ENCODE data around the gene PARD3B.

DNA sequence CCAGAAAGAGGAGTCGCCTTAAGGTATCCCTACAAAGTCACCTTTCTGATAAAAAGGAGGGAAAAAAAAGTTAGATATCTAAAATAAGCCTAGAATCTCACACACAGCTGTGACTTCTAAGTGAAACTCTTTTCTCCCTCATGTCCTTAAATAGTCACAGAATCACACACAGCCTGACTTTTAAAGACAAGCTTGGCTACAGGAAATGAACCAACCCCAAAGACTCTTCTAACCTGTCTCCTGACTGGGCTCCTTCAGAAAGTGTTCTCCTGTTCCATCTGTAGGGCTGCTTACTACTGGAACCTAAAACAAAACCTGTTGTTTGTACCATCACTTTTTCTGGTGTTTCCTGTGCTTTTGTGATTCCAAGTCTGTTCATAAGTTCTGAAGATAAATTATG is 1074.3 kb downstream of the PARD3B start:
- TF ChIP-seq BRCA1 (IDR thresholded peaks at IDR 0.05; ENCODE audit: low read depth, low read length) (no peak), EZH2 (IDR thresholded peaks at IDR 0.05; ENCODE audit: borderline replicate concordance, control insufficient read depth, low read depth, low read length) (no peak), ZZZ3 (IDR thresholded peaks at IDR 0.05; ENCODE audit: control insufficient read depth, insufficient read length, low read depth) (no peak), MXI1 (IDR thresholded peaks at IDR 0.05; ENCODE audit: low read depth, low read length) (no peak), ZNF274 (IDR thresholded peaks at IDR 0.05; ENCODE audit: insufficient read depth, insufficient read length) (no peak), ESRRA (IDR thresholded peaks at IDR 0.05; ENCODE audit: low read length) (no peak), TCF3 (IDR thresholded peaks at IDR 0.05; ENCODE audit: borderline replicate concordance, insufficient read depth, low read depth, low read length) (no peak), SUZ12 (IDR thresholded peaks at IDR 0.05; ENCODE audit: unreplicated experiment) (no peak)
- TF ChIP-seq, protein P1, sequence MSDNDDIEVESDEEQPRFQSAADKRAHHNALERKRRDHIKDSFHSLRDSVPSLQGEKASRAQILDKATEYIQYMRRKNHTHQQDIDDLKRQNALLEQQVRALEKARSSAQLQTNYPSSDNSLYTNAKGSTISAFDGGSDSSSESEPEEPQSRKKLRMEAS (IDR thresholded peaks at IDR 0.05; ENCODE audit: low read depth, low read length), result no peak
- TF ChIP-seq, protein P2, sequence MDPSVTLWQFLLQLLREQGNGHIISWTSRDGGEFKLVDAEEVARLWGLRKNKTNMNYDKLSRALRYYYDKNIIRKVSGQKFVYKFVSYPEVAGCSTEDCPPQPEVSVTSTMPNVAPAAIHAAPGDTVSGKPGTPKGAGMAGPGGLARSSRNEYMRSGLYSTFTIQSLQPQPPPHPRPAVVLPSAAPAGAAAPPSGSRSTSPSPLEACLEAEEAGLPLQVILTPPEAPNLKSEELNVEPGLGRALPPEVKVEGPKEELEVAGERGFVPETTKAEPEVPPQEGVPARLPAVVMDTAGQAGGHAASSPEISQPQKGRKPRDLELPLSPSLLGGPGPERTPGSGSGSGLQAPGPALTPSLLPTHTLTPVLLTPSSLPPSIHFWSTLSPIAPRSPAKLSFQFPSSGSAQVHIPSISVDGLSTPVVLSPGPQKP (IDR thresholded peaks at IDR 0.05; ENCODE audit: low read depth, low read length), result no peak
- TF ChIP-seq, protein P3, sequence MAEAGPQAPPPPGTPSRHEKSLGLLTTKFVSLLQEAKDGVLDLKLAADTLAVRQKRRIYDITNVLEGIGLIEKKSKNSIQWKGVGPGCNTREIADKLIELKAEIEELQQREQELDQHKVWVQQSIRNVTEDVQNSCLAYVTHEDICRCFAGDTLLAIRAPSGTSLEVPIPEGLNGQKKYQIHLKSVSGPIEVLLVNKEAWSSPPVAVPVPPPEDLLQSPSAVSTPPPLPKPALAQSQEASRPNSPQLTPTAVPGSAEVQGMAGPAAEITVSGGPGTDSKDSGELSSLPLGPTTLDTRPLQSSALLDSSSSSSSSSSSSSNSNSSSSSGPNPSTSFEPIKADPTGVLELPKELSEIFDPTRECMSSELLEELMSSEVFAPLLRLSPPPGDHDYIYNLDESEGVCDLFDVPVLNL (IDR thresholded peaks at IDR 0.05; ENCODE audit: low read depth, low read length), result no peak
- TF ChIP-seq, protein P4, sequence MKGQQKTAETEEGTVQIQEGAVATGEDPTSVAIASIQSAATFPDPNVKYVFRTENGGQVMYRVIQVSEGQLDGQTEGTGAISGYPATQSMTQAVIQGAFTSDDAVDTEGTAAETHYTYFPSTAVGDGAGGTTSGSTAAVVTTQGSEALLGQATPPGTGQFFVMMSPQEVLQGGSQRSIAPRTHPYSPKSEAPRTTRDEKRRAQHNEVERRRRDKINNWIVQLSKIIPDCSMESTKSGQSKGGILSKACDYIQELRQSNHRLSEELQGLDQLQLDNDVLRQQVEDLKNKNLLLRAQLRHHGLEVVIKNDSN (IDR thresholded peaks at IDR 0.05; ENCODE audit: borderline replicate concordance, extremely low read length, insufficient read depth, low read depth, low read length), result no peak
- TF ChIP-seq, protein P5, sequence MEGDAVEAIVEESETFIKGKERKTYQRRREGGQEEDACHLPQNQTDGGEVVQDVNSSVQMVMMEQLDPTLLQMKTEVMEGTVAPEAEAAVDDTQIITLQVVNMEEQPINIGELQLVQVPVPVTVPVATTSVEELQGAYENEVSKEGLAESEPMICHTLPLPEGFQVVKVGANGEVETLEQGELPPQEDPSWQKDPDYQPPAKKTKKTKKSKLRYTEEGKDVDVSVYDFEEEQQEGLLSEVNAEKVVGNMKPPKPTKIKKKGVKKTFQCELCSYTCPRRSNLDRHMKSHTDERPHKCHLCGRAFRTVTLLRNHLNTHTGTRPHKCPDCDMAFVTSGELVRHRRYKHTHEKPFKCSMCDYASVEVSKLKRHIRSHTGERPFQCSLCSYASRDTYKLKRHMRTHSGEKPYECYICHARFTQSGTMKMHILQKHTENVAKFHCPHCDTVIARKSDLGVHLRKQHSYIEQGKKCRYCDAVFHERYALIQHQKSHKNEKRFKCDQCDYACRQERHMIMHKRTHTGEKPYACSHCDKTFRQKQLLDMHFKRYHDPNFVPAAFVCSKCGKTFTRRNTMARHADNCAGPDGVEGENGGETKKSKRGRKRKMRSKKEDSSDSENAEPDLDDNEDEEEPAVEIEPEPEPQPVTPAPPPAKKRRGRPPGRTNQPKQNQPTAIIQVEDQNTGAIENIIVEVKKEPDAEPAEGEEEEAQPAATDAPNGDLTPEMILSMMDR (IDR thresholded peaks at IDR 0.05 in 2 of 3, conservative IDR thresholded peaks at IDR 0.05 in 1 of 3; ENCODE audit: control insufficient read depth in 2 of 3, extremely low read depth in 1 of 3, insufficient read depth in 1 of 3, low read depth in 3 of 3, low read length in 3 of 3), result no peak
